ENCODE measurements around the gene RPL9.

GRCh38 chr4:39480902-39481695 lies 22.4 kb upstream of the RPL9 start:
- TF ChIP-seq CTCF (IDR thresholded peaks at IDR 0.05) (no peak), ZFX (IDR thresholded peaks at IDR 0.05; ENCODE audit: borderline replicate concordance) (no peak)

Measured in 22Rv1 (cell line).